NCI-H82 treated with DMSO at 0.1 percent for 48 hours (cell line): ENCODE results near the gene SSR2.

ENCODE experiments used
- DNase-seq: peaks from one replicate; lab custom pipeline; 2025; ENCODE audit not compliant: unreplicated experiment; lab: John Stamatoyannopoulos, UW

The SSR2 gene

DNA sequence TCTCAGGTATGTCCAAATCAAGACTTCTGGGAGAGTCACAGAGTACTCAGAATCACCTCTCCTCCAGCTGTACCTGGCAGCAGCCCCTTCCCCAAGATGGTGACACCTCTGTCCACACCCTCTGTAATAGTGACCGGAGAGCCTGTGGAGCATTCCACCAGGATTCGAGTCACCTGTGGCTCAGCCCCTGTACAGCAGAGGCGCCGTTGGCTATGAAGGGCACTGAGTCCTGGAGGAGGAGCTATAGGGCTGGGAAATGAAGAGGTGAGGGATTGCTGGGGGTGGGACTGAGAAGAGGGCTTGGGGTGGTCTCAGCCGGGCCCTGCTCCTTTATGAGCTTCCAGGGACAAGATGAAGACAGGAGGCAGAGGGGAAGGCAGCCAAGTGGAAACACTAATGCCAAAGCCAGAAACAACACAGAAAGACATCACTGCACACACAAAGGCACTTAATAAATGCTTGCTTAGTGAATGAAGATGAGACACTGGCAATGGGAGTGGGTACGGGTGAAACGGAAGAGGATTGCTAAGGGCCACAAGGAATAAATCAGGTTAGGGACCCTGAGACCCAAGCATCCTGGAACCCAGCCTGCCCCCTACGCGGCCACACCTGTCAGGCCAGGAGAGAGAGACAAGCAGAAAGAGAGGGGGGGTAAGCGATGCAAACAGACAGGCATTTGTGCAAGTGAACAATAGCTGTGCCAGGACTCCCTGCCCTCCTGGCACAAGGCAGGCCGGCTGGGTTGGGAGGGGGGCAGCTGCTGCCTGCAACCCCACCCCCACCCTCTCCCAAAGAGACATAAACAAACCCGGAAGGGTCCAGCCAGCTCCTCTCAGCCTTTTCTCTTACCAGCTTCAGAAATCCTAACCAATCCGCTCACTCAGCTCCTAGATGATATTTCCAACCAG lies 46.3 kb downstream of the SSR2 start:
- DNase-seq = no peak

GRCh38 chr1:155973723-155974122 lies 47.0 kb downstream of the SSR2 start:
- DNase-seq = no peak

- no peak for DNase-seq
Measured at GRCh38 chr1:155971910-155972809, 48.6 kb downstream of the SSR2 start.

GRCh38 chr1:155970531-155971167 lies 50.1 kb downstream of the SSR2 start:
- peak; percentile 47 for DNase-seq

- DNase-seq = no peak
Measured at GRCh38 chr1:155969377-155969791, 51.4 kb downstream of the SSR2 start.

DNA sequence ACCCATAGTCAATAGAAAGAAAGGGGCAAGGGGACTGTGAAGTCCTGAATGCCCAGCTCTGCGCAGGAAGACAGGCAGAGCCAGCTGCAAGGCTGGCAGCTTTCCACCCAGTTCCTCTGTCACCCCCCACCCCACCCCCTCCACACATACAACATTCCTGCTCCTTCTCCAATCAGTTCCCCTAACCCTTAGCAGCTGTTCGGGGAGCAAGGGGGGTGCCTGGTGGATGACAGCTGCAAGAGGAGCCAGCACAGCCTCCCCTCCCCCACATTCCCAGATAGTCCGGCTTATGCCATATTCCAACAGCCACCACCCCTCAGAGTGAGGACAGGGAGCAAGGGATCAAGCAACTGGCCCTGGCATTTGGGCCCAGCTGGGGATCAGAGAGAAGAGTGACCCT lies 52.1 kb downstream of the SSR2 start:
- peak; percentile 79 for DNase-seq

- DNase-seq = no peak
Measured at GRCh38 chr1:155968051-155968400, 52.7 kb downstream of the SSR2 start.

DNA sequence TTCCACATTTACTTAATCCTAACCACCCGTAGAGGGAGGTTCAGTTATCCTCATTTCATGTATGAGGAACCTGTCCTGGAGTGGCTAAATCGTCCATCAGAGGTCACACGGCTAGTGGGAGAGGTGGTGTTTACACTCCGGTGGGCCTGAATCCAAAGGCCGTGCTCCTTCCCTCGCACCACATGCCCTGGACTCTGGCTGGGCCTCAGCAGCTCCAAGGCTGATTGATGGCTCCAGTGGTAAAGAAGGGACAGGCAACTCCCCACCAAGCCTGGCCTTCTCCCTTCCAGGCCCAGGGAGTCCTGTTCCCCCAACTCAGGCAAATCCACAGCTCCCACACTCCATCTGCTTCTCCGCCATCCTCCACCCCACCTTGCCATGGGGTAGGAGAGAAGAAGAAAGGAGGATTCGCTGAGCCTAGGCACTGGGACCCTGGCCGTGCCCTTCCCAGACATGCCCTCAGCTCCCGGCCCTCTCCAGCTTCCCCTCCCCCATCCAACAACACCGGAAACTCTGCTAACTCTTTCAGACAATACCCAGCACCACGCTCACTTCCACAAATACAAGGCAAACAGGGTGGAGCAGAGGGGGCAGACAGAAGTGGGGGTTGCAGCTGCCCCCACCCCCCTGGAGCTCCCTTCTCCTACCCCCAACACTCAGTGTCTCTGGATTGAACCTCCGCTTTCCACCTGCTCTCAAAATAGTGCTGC lies 53.3 kb downstream of the SSR2 start:
- DNase-seq = no peak

DNA sequence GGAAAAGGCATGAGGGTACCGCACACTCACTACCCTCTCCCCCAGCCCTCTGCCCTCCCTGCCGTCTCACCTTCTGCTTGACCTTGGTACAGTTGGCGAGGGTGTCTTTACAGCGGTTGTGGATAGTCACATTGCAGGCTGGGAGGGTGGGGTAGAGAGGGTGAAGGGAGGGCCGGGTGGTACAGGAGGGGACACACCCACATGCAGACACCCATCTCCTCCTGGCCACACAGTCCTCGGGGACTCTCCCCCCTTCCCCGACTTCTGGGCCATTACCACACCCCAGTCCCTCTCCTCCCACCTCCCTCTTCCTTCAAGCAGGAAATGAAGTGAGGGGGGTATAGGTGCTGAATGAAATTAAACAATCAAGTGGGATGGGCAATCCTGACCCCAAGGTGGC lies 54.0 kb downstream of the SSR2 start:
- DNase-seq = no peak

- DNase-seq = no peak
Measured at GRCh38 chr1:155966135-155966534, 54.6 kb downstream of the SSR2 start.

GRCh38 chr1:155964193-155964592 lies 56.6 kb downstream of the SSR2 start:
- DNase-seq = no peak

DNA sequence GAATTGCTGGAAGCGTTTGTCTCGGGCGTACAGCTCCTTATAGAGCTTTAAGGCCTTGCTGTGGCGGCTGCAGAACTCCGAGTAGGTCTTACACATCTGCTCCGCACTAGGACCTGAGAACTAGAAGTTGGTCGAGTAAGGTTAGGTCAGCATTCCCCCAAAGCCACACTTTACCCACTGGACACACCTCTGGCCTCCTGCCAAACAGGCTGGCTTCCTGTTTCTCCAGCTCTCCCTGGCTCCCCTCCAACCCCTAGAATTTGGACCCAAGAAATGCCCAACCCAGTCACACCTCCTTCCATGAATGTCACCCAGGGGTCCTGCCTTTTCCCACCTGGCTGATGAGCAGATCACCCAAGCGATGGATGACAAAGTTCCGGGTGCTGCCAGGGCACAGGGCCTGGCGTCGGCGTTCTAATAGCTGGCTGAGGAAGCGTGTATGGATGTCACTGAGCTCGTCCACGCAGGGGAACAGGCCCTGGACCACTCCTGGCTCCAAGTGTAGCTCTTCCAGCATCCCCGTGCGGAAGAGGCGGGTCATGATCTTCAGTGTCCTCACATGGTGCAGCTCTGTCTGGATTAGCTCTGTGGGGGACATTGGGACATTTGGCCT lies 58.0 kb downstream of the SSR2 start:
- no peak for DNase-seq

- no peak for DNase-seq
Measured at GRCh38 chr1:155961937-155962336, 58.8 kb downstream of the SSR2 start.

DNA sequence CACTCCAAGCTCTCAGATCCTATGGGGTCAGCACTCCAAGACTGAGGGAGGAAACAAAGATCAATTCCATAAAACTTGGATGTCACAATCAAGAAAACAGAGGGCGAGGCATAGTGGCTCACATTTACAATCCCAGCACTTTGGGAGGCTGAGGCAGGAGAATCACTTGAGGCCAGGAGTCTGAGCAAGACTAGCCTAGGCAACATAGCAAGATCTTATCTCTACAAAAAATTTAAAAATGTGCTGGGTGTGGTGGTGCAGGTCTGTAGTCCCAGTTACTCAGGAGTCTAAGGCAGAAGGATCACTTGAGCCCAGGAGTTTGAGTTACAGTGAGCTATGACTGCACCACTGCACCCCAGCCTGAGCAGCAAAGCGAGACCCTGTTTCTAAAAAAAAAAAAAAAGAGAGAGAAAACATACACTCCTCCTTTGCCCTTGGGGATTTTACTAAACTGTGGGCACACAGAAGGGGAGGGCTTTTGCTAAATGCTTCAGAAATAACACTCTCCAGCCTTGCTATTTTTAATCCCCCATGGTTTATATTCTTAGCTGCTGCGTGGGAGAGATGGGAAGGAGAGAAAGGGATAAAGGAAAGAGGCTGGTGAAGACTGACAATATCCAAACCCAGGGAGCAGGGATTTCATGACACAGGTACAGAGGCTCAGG lies 60.5 kb downstream of the SSR2 start:
- no peak for DNase-seq
